ENCODE data around the gene APBA3. TPM values are rescaled to one million over a fixed set of nuclear protein-coding genes. Genes with fewer than 3 reads are reported as not detected.

Gene APBA3
- polyA plus RNA-seq, 1 experiment, result 12.4 TPM

GRCh38 chr19:3785938-3786824, 24.7 kb upstream of the APBA3 start, which contains the start of gene MATK:
MATK (minus strand) TSS chr19:3786381; CDS start chr19:3785135, 1,246 bp downstream.
- POLR2A ChIA-PET, result no interaction called here
- CTCF ChIA-PET, result no interaction called here
- no peak for TF ChIP-seq CTCF (IDR thresholded peaks at IDR 0.05; ENCODE audit: insufficient read depth, low read depth, low read length)
- no peak for DNase-seq (ENCODE audit: low read depth)
- no peak within 1 kb of the TSS for H3K4me3 ChIP-seq (ENCODE audit: low read depth, low read length)
- H3K36me3 ChIP-seq (ENCODE audit: control insufficient read depth, insufficient read depth, low read length), result no peaks in the 10 kb centered on the region
- H3K27me3 ChIP-seq (ENCODE audit: control insufficient read depth, insufficient read depth, low read length), result peaks cover 5% of the 10 kb centered on the region

- CTCF ChIA-PET, result no interaction called here
- no peaks in the 10 kb centered on the region for H3K36me3 ChIP-seq (ENCODE audit: control insufficient read depth, insufficient read depth, low read length)
- no peak overlapping the region for H3K4me3 ChIP-seq (ENCODE audit: low read depth, low read length)
- no peak for DNase-seq (ENCODE audit: low read depth)
- POLR2A ChIA-PET, result no interaction called here
- H3K27me3 ChIP-seq (ENCODE audit: control insufficient read depth, insufficient read depth, low read length), result peaks cover 5% of the 10 kb centered on the region
- TF ChIP-seq CTCF (IDR thresholded peaks at IDR 0.05; ENCODE audit: insufficient read depth, low read depth, low read length), result no peak
Observed at GRCh38 chr19:3785451-3785937, 24.0 kb upstream of the APBA3 start.

- Histone ChIP-seq H3K27me3 (ENCODE audit: control insufficient read depth, insufficient read depth, low read length) (peaks cover 5% of the 10 kb centered on the region), H3K4me3 (ENCODE audit: low read depth, low read length) (no peak overlapping the region), H3K36me3 (ENCODE audit: control insufficient read depth, insufficient read depth, low read length) (no peaks in the 10 kb centered on the region)
- no peak for TF ChIP-seq CTCF (IDR thresholded peaks at IDR 0.05; ENCODE audit: insufficient read depth, low read depth, low read length)
- CTCF ChIA-PET, result interaction anchor here (0.6 kb wide), 1 partner anchor 9 kb away, joined by 4 read pairs; no protein-coding TSS in a partner anchor
- no peak for DNase-seq (ENCODE audit: low read depth)
- POLR2A ChIA-PET, result no interaction called here
Observed at GRCh38 chr19:3784607-3785450, 23.3 kb upstream of the APBA3 start.

GRCh38 chr19:3783660-3784584, 22.4 kb upstream of the APBA3 start:
- TF ChIP-seq CTCF (IDR thresholded peaks at IDR 0.05; ENCODE audit: insufficient read depth, low read depth, low read length), result no peak
- peaks cover 5% of the 10 kb centered on the region for H3K27me3 ChIP-seq (ENCODE audit: control insufficient read depth, insufficient read depth, low read length)
- no peaks in the 10 kb centered on the region for H3K36me3 ChIP-seq (ENCODE audit: control insufficient read depth, insufficient read depth, low read length)
- DNase-seq (ENCODE audit: low read depth), result no peak
- H3K4me3 ChIP-seq (ENCODE audit: low read depth, low read length), result no peak overlapping the region
- ChIA-PET POLR2A (no interaction called here), CTCF (no interaction called here)
